Neural progenitor cell (in vitro differentiated cells): ENCODE measurements around the gene SLC5A6.

Experiments
- CTCF ChIP-seq: fragments of 200-600 bp; sonication (generic); IDR thresholded peaks from 2 replicates; pipeline ENCODE4 v1.5.1; 2017; ENCODE audit warnings: antibody characterized with exemption, mild to moderate bottlenecking
- EZH2phosphoT487 ChIP-seq: fragments of 200-600 bp; sonication (generic); IDR thresholded peaks from 2 replicates; pipeline ENCODE4 v1.6.1; 2017; ENCODE audit warnings: antibody characterized with exemption

GRCh38 chr2:27217173-27218121 lies 5.4 kb upstream of the SLC5A6 start, which contains the start of gene CAD:
- TF ChIP-seq CTCF (peak; percentile 40), EZH2phosphoT487 (no peak)
